AG09319 (cell line): ENCODE data around the gene WIPI1.
"Not testable (repeated sequence)": the region's sequence is repeated elsewhere in the genome, so short reads cannot be mapped to it uniquely, and the experiment has no call there.

Experiments
- DNase-seq: peaks from one replicate; pipeline ENCODE4 v3.0.0-alpha.2; 2010; ENCODE audit warnings: low read depth; ENCODE audit errors: extremely low read depth
- TF ChIP-seq, protein P1 (sequence below): IDR thresholded peaks from 2 replicates; pipeline ENCODE4 v1.5.1; 2011; ENCODE audit warnings: low read depth, mild to moderate bottlenecking, inconsistent platforms, low read length, moderate library complexity

WIPI1 gene, protein sequence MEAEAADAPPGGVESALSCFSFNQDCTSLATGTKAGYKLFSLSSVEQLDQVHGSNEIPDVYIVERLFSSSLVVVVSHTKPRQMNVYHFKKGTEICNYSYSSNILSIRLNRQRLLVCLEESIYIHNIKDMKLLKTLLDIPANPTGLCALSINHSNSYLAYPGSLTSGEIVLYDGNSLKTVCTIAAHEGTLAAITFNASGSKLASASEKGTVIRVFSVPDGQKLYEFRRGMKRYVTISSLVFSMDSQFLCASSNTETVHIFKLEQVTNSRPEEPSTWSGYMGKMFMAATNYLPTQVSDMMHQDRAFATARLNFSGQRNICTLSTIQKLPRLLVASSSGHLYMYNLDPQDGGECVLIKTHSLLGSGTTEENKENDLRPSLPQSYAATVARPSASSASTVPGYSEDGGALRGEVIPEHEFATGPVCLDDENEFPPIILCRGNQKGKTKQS

DNA sequence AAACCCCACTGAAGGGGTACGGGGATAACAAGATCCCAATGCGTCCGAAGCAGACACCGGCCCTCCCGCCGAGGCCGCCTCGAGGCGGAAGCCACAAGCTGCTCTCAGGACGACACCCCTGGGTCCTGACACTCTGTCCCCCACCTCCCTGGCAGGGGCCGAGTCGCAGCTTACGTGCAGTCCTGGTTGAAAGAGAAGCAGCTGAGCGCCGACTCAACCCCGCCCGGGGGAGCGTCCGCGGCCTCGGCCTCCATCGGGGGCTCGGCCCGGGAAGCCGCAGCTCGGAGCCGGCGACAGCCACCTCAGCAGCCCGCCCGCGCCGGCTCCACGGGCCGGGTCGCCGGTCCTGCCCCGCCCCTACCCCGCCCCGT, at the start of gene WIPI1:
TSS of gene WIPI1 (minus strand) at position 329 of the 371 bp plus-strand sequence. CDS start at position 254, 75 bp downstream.
- TF ChIP-seq, protein P1, sequence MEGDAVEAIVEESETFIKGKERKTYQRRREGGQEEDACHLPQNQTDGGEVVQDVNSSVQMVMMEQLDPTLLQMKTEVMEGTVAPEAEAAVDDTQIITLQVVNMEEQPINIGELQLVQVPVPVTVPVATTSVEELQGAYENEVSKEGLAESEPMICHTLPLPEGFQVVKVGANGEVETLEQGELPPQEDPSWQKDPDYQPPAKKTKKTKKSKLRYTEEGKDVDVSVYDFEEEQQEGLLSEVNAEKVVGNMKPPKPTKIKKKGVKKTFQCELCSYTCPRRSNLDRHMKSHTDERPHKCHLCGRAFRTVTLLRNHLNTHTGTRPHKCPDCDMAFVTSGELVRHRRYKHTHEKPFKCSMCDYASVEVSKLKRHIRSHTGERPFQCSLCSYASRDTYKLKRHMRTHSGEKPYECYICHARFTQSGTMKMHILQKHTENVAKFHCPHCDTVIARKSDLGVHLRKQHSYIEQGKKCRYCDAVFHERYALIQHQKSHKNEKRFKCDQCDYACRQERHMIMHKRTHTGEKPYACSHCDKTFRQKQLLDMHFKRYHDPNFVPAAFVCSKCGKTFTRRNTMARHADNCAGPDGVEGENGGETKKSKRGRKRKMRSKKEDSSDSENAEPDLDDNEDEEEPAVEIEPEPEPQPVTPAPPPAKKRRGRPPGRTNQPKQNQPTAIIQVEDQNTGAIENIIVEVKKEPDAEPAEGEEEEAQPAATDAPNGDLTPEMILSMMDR: no peak
- DNase-seq: no peak

DNA sequence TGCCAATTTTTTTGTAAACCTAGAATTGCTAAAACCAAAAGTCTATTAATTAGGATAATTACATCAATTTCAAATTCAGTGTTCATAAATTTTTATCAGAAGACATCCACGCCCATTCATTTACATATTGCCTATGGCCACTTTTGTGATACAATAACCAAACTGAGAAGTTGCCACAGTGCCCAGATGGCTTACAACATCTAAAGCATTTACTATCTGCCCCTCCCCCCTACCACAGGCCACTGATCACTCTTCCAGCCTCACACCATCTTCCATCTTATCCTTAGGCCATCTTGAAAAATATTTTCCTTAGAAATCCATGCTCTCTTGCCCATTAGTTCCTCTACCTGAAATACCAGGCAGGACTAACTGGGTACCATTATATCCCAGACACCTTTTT, 48.7 kb upstream of the WIPI1 start:
- TF ChIP-seq, protein P1: no peak
- no peak for DNase-seq

DNA sequence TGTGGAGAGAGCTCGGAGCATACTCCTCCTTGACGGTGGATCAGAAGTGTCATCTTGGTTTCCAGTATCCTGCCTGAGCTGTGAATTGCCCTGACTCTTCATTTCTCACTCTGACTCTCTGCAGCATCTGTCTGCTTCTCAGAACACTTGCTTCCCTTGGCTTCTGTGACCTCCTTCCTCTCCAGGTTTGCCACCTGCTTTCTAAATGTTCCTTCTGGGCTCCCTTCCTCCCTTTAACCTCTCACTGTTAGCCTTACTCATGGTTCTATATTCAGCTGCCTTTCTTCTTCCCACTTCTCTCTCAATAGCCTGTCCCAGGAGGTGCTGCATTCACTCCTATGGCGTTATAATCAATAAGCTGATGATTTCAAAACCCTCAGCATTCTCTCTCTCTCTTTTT, 43.8 kb upstream of the WIPI1 start:
- no peak for DNase-seq
- TF ChIP-seq, protein P1: no peak

DNA sequence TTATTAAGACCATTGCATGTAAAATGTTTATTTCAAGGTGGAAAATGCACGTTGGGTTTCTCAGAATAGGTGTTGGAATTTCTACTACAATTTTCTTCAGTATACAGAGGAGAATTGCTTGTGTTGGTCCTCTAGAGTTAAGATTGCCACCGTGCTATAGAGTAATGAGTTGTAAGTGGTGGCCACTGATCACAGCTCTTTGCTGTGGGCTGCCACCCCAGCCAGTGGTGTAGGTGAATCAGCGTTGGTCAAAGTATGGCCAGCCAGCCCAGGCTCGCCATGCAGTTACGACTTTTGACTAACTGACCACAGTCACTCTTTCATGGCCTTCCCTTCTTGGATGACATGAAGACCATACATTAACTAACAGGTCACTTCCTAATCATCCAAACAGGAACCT, 42.3 kb upstream of the WIPI1 start:
- TF ChIP-seq, protein P1: no peak
- no peak for DNase-seq

DNA sequence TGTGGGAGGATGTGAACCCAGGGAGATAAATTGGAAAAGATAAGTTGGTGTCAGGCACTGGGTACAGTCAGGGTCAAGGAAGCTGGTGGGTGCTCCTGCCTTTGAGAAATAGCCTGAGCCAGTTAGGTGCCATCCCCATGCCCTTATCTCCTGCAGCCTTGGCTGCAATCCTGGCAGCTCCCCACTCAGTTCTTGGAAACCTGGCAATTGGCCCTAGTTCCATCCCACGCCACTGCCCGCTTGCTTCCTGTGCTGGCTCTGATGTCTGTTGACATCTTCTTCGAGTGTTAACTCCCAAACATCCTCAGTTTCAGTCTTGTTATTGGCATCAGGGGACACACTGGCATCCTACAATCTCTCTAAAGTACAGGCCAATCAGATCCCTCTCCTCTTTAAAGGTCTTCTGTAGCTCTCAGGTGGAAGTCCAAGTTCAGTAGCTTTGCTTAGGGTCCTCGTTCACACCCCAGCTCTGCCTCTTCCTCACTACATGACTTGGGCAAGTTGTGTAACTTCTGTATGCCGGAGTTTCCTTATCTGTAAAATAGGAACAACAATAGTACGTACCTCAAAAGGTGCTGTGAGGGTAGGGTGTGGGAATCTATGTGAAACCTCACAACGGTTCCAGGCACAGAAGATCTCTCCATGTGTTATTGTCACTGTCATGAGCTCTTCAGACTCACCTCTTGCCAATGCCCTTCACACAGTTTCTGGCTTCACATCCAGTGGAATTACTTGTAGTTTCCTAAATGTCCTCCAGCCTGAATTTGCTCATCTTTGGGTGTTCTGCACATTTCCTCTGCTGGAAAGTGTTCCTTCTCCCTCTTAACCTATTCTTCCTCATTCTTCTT, 41.4 kb upstream of the WIPI1 start:
- DNase-seq: no peak
- TF ChIP-seq, protein P1: no peak

DNA sequence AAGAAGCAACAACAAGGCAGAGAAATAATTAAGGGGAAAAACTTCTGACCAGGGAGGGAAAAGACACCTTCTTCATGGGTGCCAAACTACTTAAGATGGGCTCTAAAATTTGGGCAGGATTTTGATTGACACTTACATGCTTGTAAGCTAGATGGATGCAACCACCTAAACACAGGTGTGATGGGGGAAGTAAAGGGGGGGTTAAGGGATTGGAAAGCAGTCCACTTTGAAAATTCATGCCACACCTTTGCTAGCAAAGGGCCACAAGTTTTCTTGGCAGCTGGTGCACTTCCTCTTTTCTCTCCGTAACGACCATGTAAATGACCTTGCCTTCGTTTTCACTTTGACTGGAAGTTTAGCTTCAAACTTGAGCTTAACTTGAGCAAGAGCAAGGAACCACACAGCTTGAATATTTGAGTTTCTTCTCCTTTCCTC, 40.6 kb upstream of the WIPI1 start:
- DNase-seq: no peak
- TF ChIP-seq, protein P1: no peak

DNA sequence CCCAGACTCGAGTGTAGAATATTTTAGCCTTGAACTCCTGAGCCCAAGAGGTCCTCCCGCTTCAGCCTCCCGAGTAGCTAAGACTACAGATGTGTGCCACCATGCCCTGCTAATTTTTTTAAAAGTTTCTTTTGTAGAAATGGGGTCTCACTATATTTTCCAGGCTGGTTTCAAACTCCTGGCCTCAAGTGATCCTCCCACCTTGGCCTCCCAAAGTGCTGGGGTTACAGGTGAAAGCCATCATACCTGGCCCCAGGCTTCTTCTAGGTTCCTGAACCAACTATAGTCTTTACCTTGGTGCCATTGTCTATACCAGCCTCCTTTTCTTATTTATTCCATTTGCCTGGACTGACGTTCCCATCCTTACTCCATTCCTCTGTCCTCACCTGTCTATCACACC, 37.8 kb upstream of the WIPI1 start:
- no peak for DNase-seq
- TF ChIP-seq, protein P1: no peak

DNA sequence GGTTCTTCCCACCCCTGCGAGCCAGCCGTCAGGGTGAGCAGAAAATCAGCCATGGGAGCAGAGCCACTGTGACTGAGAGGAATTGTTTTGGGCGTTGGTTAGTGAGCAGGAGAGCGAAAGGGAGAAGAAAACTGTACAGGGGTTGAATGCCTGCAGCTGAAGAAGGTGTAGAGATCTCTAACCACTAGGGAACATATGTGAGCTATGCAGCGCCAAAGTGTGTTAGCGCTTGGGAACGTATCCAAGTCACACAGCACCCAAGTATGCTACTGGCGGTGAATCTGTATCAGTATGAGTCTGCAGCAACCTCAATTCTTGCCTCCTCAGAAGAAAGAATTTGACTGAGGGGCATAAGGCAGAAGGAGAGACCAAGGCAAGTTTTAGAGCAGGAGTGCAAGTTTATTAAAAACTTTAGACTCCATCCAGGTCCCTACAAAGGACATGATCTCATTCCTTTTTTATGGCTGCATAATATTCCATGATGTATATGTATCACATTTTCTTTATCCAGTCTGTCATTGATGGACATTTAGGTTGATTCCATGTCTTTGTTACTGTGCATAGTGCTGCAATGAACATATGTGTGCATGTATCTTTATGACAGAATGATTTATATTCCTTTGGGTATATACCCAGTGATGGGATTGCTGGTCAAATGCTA, 35.2 kb upstream of the WIPI1 start:
- DNase-seq: not testable (repeated sequence)
